ENCODE measurements around the gene SLC25A23.

SLC25A23 gene

GRCh38 chr19:6392221-6393073 lies 67.1 kb downstream of the SLC25A23 start:
- DNase-seq (ENCODE audit: low spot score in 2 of 2) (no peak), ATAC-seq (replicated peaks; ENCODE audit: extremely low read depth, poor library complexity, severe bottlenecking) (no peak)
- Mint-ChIP-seq H3K9me3 (no peaks in the 10 kb centered on the region), H3K4me3 (peak overlapping the region; percentile 81), H3K27me3 (no peaks in the 10 kb centered on the region), H3K36me3 (ENCODE audit: insufficient read depth) (peaks cover 46% of the 10 kb centered on the region), H3K4me1 (peaks cover 29% of the 10 kb centered on the region), H3K27ac (ENCODE audit: low read depth) (peak overlapping the region; percentile 95)
